Fibroblast of gingiva (primary cell): ENCODE results near the gene PAAF1.

Experiments
- DNase-seq: peaks from one replicate; pipeline ENCODE4 v3.0.0-alpha.2; 2011; ENCODE audit warnings: low read depth

Gene PAAF1

GRCh38 chr11:73972620-73973449 is 96.0 kb downstream of the PAAF1 start:
- DNase-seq, result no peak

- DNase-seq, result no peak
Measured at GRCh38 chr11:73974604-73975478, 98.0 kb downstream of the PAAF1 start.

GRCh38 chr11:73975479-73975757 is 98.6 kb downstream of the PAAF1 start:
- DNase-seq, result no peak

- no peak for DNase-seq
Measured at GRCh38 chr11:73976451-73977151, 99.8 kb downstream of the PAAF1 start.

- DNase-seq, result no peak
Measured at GRCh38 chr11:73977856-73978519, 101.2 kb downstream of the PAAF1 start.

- DNase-seq, result no peak
Measured at GRCh38 chr11:73978576-73979086, 101.8 kb downstream of the PAAF1 start.

- DNase-seq, result no peak
Measured at GRCh38 chr11:73980001-73980961, 103.5 kb downstream of the PAAF1 start.
